Measurements from ENCODE around the gene TAT.
"Not testable (repeated sequence)": the region's sequence is repeated elsewhere in the genome, so short reads cannot be mapped to it uniquely, and the experiment has no call there.

The TAT gene

GRCh38 chr16:71598426-71598825 is 21.5 kb upstream of the TAT start:
- H3K36me3 ChIP-seq (ENCODE audit: control insufficient read depth, insufficient read depth, low read length); H3K4me3 ChIP-seq (ENCODE audit: low read depth, low read length); H3K4me1 ChIP-seq (ENCODE audit: control insufficient read depth, insufficient read depth, low read length); H3K27me3 ChIP-seq (ENCODE audit: control insufficient read depth, insufficient read depth, low read length); H3K9me3 ChIP-seq (ENCODE audit: control insufficient read depth, insufficient read depth, low read length); H3K9ac ChIP-seq (ENCODE audit: low read depth, low read length): not testable (repeated sequence)

- not testable (repeated sequence) for H3K9me3 ChIP-seq (ENCODE audit: control insufficient read depth, insufficient read depth, low read length); H3K27me3 ChIP-seq (ENCODE audit: control insufficient read depth, insufficient read depth, low read length); H3K9ac ChIP-seq (ENCODE audit: low read depth, low read length); H3K4me3 ChIP-seq (ENCODE audit: low read depth, low read length); H3K36me3 ChIP-seq (ENCODE audit: control insufficient read depth, insufficient read depth, low read length); H3K4me1 ChIP-seq (ENCODE audit: control insufficient read depth, insufficient read depth, low read length)
Measured at GRCh38 chr16:71595340-71595826, 18.5 kb upstream of the TAT start.

GRCh38 chr16:71594000-71594646 is 17.2 kb upstream of the TAT start:
- no peaks in the 10 kb centered on the region for H3K4me1 ChIP-seq (ENCODE audit: control insufficient read depth, insufficient read depth, low read length)
- H3K4me3 ChIP-seq (ENCODE audit: low read depth, low read length): no peak overlapping the region
- no peaks in the 10 kb centered on the region for H3K27me3 ChIP-seq (ENCODE audit: control insufficient read depth, insufficient read depth, low read length)
- H3K9me3 ChIP-seq (ENCODE audit: control insufficient read depth, insufficient read depth, low read length): no peaks in the 10 kb centered on the region
- H3K9ac ChIP-seq (ENCODE audit: low read depth, low read length): no peak overlapping the region
- H3K36me3 ChIP-seq (ENCODE audit: control insufficient read depth, insufficient read depth, low read length): no peaks in the 10 kb centered on the region

GRCh38 chr16:71593048-71593999 is 16.4 kb upstream of the TAT start:
- Histone ChIP-seq H3K27me3 (ENCODE audit: control insufficient read depth, insufficient read depth, low read length) (no peaks in the 10 kb centered on the region), H3K9me3 (ENCODE audit: control insufficient read depth, insufficient read depth, low read length) (no peaks in the 10 kb centered on the region), H3K9ac (ENCODE audit: low read depth, low read length) (no peak overlapping the region), H3K36me3 (ENCODE audit: control insufficient read depth, insufficient read depth, low read length) (no peaks in the 10 kb centered on the region), H3K4me1 (ENCODE audit: control insufficient read depth, insufficient read depth, low read length) (no peaks in the 10 kb centered on the region), H3K4me3 (ENCODE audit: low read depth, low read length) (no peak overlapping the region)

GRCh38 chr16:71591917-71592316 is 15.0 kb upstream of the TAT start:
- Histone ChIP-seq H3K27me3 (ENCODE audit: control insufficient read depth, insufficient read depth, low read length) (no peaks in the 10 kb centered on the region), H3K9me3 (ENCODE audit: control insufficient read depth, insufficient read depth, low read length) (no peaks in the 10 kb centered on the region)

GRCh38 chr16:71590584-71590983 is 13.7 kb upstream of the TAT start:
- H3K9me3 ChIP-seq (ENCODE audit: control insufficient read depth, insufficient read depth, low read length): no peaks in the 10 kb centered on the region
- no peak overlapping the region for H3K9ac ChIP-seq (ENCODE audit: low read depth, low read length)
- H3K4me3 ChIP-seq (ENCODE audit: low read depth, low read length): no peak overlapping the region
- no peaks in the 10 kb centered on the region for H3K36me3 ChIP-seq (ENCODE audit: control insufficient read depth, insufficient read depth, low read length)
- no peaks in the 10 kb centered on the region for H3K27me3 ChIP-seq (ENCODE audit: control insufficient read depth, insufficient read depth, low read length)
- H3K4me1 ChIP-seq (ENCODE audit: control insufficient read depth, insufficient read depth, low read length): no peaks in the 10 kb centered on the region

More at GRCh38 chr16:71591917-71592316, 15.0 kb upstream of the TAT start:
- no peaks in the 10 kb centered on the region for H3K36me3 ChIP-seq (ENCODE audit: control insufficient read depth, insufficient read depth, low read length)
- H3K9ac ChIP-seq (ENCODE audit: low read depth, low read length): no peak overlapping the region
- no peak overlapping the region for H3K4me3 ChIP-seq (ENCODE audit: low read depth, low read length)
- H3K4me1 ChIP-seq (ENCODE audit: control insufficient read depth, insufficient read depth, low read length): no peaks in the 10 kb centered on the region

GRCh38 chr16:71590071-71590470 is 13.2 kb upstream of the TAT start:
- H3K4me3 ChIP-seq (ENCODE audit: low read depth, low read length); H3K27me3 ChIP-seq (ENCODE audit: control insufficient read depth, insufficient read depth, low read length); H3K36me3 ChIP-seq (ENCODE audit: control insufficient read depth, insufficient read depth, low read length); H3K9me3 ChIP-seq (ENCODE audit: control insufficient read depth, insufficient read depth, low read length); H3K4me1 ChIP-seq (ENCODE audit: control insufficient read depth, insufficient read depth, low read length); H3K9ac ChIP-seq (ENCODE audit: low read depth, low read length): not testable (repeated sequence)

GRCh38 chr16:71589334-71589733 is 12.4 kb upstream of the TAT start:
- H3K36me3 ChIP-seq (ENCODE audit: control insufficient read depth, insufficient read depth, low read length); H3K4me1 ChIP-seq (ENCODE audit: control insufficient read depth, insufficient read depth, low read length); H3K9ac ChIP-seq (ENCODE audit: low read depth, low read length); H3K4me3 ChIP-seq (ENCODE audit: low read depth, low read length); H3K27me3 ChIP-seq (ENCODE audit: control insufficient read depth, insufficient read depth, low read length); H3K9me3 ChIP-seq (ENCODE audit: control insufficient read depth, insufficient read depth, low read length): not testable (repeated sequence)

- Histone ChIP-seq H3K4me1 (ENCODE audit: control insufficient read depth, insufficient read depth, low read length) (no peaks in the 10 kb centered on the region), H3K27me3 (ENCODE audit: control insufficient read depth, insufficient read depth, low read length) (no peaks in the 10 kb centered on the region), H3K4me3 (ENCODE audit: low read depth, low read length) (no peak overlapping the region), H3K36me3 (ENCODE audit: control insufficient read depth, insufficient read depth, low read length) (no peaks in the 10 kb centered on the region), H3K9me3 (ENCODE audit: control insufficient read depth, insufficient read depth, low read length) (no peaks in the 10 kb centered on the region), H3K9ac (ENCODE audit: low read depth, low read length) (no peak overlapping the region)
Measured at GRCh38 chr16:71585318-71585703, 8.4 kb upstream of the TAT start.

GRCh38 chr16:71584543-71585317 is 7.8 kb upstream of the TAT start:
- no peaks in the 10 kb centered on the region for H3K27me3 ChIP-seq (ENCODE audit: control insufficient read depth, insufficient read depth, low read length)
- no peak overlapping the region for H3K4me3 ChIP-seq (ENCODE audit: low read depth, low read length)
- no peaks in the 10 kb centered on the region for H3K36me3 ChIP-seq (ENCODE audit: control insufficient read depth, insufficient read depth, low read length)
- no peaks in the 10 kb centered on the region for H3K4me1 ChIP-seq (ENCODE audit: control insufficient read depth, insufficient read depth, low read length)
- no peaks in the 10 kb centered on the region for H3K9me3 ChIP-seq (ENCODE audit: control insufficient read depth, insufficient read depth, low read length)
- H3K9ac ChIP-seq (ENCODE audit: low read depth, low read length): no peak overlapping the region

GRCh38 chr16:71582553-71582848 is 5.6 kb upstream of the TAT start:
- H3K9ac ChIP-seq (ENCODE audit: low read depth, low read length); H3K4me1 ChIP-seq (ENCODE audit: control insufficient read depth, insufficient read depth, low read length); H3K4me3 ChIP-seq (ENCODE audit: low read depth, low read length); H3K9me3 ChIP-seq (ENCODE audit: control insufficient read depth, insufficient read depth, low read length); H3K36me3 ChIP-seq (ENCODE audit: control insufficient read depth, insufficient read depth, low read length); H3K27me3 ChIP-seq (ENCODE audit: control insufficient read depth, insufficient read depth, low read length): not testable (repeated sequence)
